NT2/D1 (cell line): Measurements from ENCODE around the gene TMEM130.

Source experiments
- SUZ12 ChIP-seq: IDR thresholded peaks from 2 replicates; pipeline ENCODE4 v1.6.1; 2011; ENCODE audit not compliant: insufficient read length, insufficient read depth; ENCODE audit errors: extremely low read depth
- YY1 ChIP-seq: IDR thresholded peaks from 2 replicates; pipeline ENCODE4 v1.6.1; 2011; ENCODE audit not compliant: insufficient read length, insufficient read depth
- ZNF274 ChIP-seq: IDR thresholded peaks from 2 replicates; pipeline ENCODE4 v1.6.1; 2011; ENCODE audit warnings: mild to moderate bottlenecking, low read depth, low read length

- TF ChIP-seq YY1 (no peak), ZNF274 (no peak), SUZ12 (no peak)
Observed at GRCh38 chr7:98816967-98817710, 52.7 kb downstream of the TMEM130 start.
